Measurements from ENCODE around the gene NELL1. TPM values are rescaled to one million over a fixed set of nuclear protein-coding genes. Genes with fewer than 3 reads are reported as not detected.

NELL1 gene
- total and polyA plus RNA-seq, 2 experiments from 2014 or later = 1.6 TPM; not detected in 1

- Histone ChIP-seq H3K79me2 (replicated peaks; ENCODE audit: insufficient read depth) (no peaks in the 10 kb centered on the region), H3K4me3 (no peak overlapping the region), H3F3A (replicated peaks; ENCODE audit: low read depth) (no peaks in the 10 kb centered on the region), H3K27ac (ENCODE audit: low read depth) (no peak overlapping the region), H4K20me1 (replicated peaks; ENCODE audit: insufficient read depth) (no peaks in the 10 kb centered on the region), H3K9me2 (ENCODE audit: insufficient read depth) (no peaks in the 10 kb centered on the region; the same call in 1 of the 2 replicates), H3K4me1 (ENCODE audit: insufficient read depth) (peaks cover 7% of the 10 kb centered on the region; the same call in 1 of the 2 replicates), H3K4me2 (no peak overlapping the region), H2AFZ (no peak overlapping the region), H3K36me3 (ENCODE audit: insufficient read depth) (no peaks in the 10 kb centered on the region), H3K27me3 (ENCODE audit: insufficient read depth) (no peaks in the 10 kb centered on the region)
- H3K4me3 Mint-ChIP-seq = no peak overlapping the region
- peaks cover 24% of the 10 kb centered on the region for H3K4me1 Mint-ChIP-seq
- H3K36me3 Mint-ChIP-seq (ENCODE audit: low read depth) = no peaks in the 10 kb centered on the region
- no peak for ATAC-seq
- TF ChIP-seq STAT1 (IDR thresholded peaks at IDR 0.05; ENCODE audit: unreplicated experiment) (no peak), ZNF114 (CRISPR knock-in tag; IDR thresholded peaks at IDR 0.05) (no peak), NANOG (IDR thresholded peaks at IDR 0.05; ENCODE audit: borderline replicate concordance) (no peak), ZNF331 (CRISPR knock-in tag; IDR thresholded peaks at IDR 0.05; ENCODE audit: low read depth) (no peak), CTCF (conservative IDR thresholded peaks at IDR 0.05; ENCODE audit: low read depth in 2 of 2) (no peak), EZH2 (IDR thresholded peaks at IDR 0.05; ENCODE audit: low read depth, unreplicated experiment) (no peak)
- H3K27ac Mint-ChIP-seq = no peak overlapping the region
- H3K9me3 Mint-ChIP-seq = no peaks in the 10 kb centered on the region; the same call in 2 of the 3 replicates
- peaks cover 3% of the 10 kb centered on the region for H3K27me3 Mint-ChIP-seq (ENCODE audit: insufficient read depth, low read depth, poor library complexity)
- DNase-seq (ENCODE audit: low spot score) = no peak
These were observed 34.6 kb upstream of the NELL1 start for GRCh38 chr11:20634781-20635180.

GRCh38 chr11:20638074-20638473 lies 31.3 kb upstream of the NELL1 start:
- Mint-ChIP-seq H3K27ac (no peak overlapping the region), H3K4me3 (no peak overlapping the region), H3K36me3 (ENCODE audit: low read depth) (no peaks in the 10 kb centered on the region), H3K27me3 (ENCODE audit: insufficient read depth, low read depth, poor library complexity) (peaks cover 6% of the 10 kb centered on the region), H3K4me1 (peaks cover 21% of the 10 kb centered on the region), H3K9me3 (no peaks in the 10 kb centered on the region; the same call in 2 of the 3 replicates)
- H3K9me2 ChIP-seq (ENCODE audit: insufficient read depth) = no peaks in the 10 kb centered on the region; the same call in 1 of the 2 replicates
- H3F3A ChIP-seq (replicated peaks; ENCODE audit: low read depth) = no peaks in the 10 kb centered on the region
- no peak overlapping the region for H3K4me2 ChIP-seq
- no peaks in the 10 kb centered on the region for H3K79me2 ChIP-seq (replicated peaks; ENCODE audit: insufficient read depth)
- no peak overlapping the region for H3K4me3 ChIP-seq
- H3K4me1 ChIP-seq (ENCODE audit: insufficient read depth) = peaks cover 7% of the 10 kb centered on the region; the same call in 1 of the 2 replicates
- no peak overlapping the region for H3K27ac ChIP-seq (ENCODE audit: low read depth)
- DNase-seq (ENCODE audit: low spot score) (no peak), ATAC-seq (no peak)
- H3K27me3 ChIP-seq (ENCODE audit: insufficient read depth) = no peaks in the 10 kb centered on the region
- H2AFZ ChIP-seq = no peak overlapping the region
- H4K20me1 ChIP-seq (replicated peaks; ENCODE audit: insufficient read depth) = no peaks in the 10 kb centered on the region
- H3K36me3 ChIP-seq (ENCODE audit: insufficient read depth) = no peaks in the 10 kb centered on the region
- TF ChIP-seq EZH2phosphoT487 (IDR thresholded peaks at IDR 0.05; ENCODE audit: unreplicated experiment) (no peak), CTCF (conservative IDR thresholded peaks at IDR 0.05; ENCODE audit: low read depth in 2 of 2) (no peak), REST (IDR thresholded peaks at IDR 0.05; ENCODE audit: unreplicated experiment) (no peak), ETS1 (IDR thresholded peaks at IDR 0.05) (no peak), JUNB (IDR thresholded peaks at IDR 0.05; ENCODE audit: unreplicated experiment) (no peak), ZNF331 (CRISPR knock-in tag; IDR thresholded peaks at IDR 0.05; ENCODE audit: low read depth) (no peak), STAT1 (IDR thresholded peaks at IDR 0.05; ENCODE audit: unreplicated experiment) (no peak), EZH2 (IDR thresholded peaks at IDR 0.05; ENCODE audit: low read depth, unreplicated experiment) (no peak), POLR2AphosphoS5 (IDR thresholded peaks at IDR 0.05; ENCODE audit: low read depth) (no peak), NANOG (IDR thresholded peaks at IDR 0.05; ENCODE audit: borderline replicate concordance) (no peak), CREB1 (CRISPR knock-in tag; IDR thresholded peaks at IDR 0.05; ENCODE audit: low read depth) (no peak)

Data from GM23338 (cell line).